SW480 (cell line): Measurements from ENCODE around the gene FAM107B.
"Not testable (repeated sequence)": the region's sequence is repeated elsewhere in the genome, so short reads cannot be mapped to it uniquely, and the experiment has no call there.

Experiments used
- DNase-seq: peaks from one replicate; pipeline ENCODE4 v3.0.0-alpha.2; 2016; ENCODE audit warnings: low spot score

FAM107B gene

DNA sequence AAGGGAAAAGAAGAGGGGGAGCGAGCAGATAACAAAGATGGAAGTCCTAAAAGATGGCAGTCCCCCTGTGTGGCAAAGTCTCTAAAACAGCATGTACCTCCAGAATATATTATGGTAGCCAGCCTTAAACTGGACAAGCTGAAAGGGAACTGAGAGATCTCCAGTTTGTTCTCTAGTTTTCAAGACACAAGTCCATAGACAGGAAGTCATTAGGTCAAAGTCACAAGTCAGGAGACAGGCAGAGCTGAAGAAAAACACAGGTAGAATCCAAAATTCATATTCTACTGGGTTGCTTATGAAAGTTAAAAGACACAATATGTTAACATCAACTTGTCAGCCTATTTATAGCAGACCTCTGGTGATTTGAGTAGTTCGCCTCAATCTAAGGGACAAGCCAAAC lies 38.7 kb downstream of the FAM107B start:
- no peak for DNase-seq

DNA sequence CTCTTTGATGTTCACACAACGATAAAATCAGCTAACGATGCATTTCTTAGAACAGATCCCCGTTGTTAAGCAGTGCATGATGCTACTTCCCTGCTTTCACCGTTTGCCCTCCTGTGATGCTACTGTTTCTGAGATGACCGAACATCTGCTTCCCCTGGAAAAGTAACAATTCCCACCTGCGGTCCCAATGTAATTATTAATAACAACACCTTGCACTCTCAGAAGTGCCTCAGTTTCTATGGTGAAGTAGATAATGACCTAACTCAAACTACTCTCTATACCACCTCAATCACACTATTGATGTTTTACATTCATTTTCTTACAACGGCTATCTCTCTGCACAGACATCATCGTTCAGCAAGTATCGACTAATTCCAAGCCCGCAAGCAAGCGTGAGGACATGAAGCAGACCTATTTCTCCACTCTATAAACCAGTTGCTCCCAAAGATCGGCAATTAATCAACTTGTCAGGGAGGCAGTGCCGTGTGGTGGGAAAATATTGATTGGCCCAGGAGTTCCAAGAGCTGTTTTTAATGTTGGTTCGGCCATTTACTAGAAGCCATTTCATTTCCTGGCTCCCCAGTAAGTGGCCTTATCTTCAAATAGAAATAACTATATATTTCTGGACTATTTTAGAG lies 42.7 kb downstream of the FAM107B start:
- DNase-seq, result peak; percentile 14

DNA sequence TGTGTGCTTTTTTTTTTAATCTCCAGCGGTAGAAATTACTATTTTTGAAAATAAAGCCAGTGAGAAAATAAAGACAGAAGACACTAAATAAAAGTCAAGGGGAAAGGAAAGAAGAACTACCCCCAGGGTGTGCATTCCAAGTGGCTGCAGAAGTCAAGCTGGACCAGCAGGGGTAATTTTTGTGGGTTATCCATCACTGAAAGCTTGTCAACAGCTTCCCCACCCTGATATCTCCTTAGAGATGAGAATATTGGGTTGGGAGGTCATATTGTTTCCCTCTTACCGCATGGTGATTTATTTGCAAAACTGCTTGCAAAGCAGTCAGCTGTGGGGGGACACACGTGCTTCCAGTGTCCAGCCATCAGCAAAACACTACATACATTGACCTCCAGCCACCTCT lies 46.4 kb downstream of the FAM107B start:
- DNase-seq, result no peak

- no peak for DNase-seq
These were observed 46.8 kb downstream of the FAM107B start for GRCh38 chr10:14727924-14728323.

GRCh38 chr10:14727465-14727864 lies 47.2 kb downstream of the FAM107B start:
- no peak for DNase-seq

DNA sequence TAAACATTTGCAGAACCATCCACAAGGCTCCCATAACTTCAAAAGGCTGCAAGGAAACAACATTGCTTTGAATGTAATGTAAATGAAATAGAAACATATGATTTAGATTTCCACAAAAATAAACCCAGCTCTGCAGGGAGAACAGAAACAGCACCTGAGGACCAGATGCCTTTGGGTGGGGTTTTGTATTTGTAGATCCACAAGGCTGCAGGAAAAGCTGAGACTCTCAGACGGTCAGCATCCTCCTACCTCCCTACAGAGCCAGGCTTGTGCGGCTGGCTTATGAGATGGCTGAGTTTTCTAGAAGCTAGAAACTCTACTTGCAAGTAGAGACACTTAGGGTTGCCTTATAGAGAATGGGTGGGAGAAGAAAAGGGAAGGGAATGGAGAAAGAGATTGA lies 49.8 kb downstream of the FAM107B start:
- no peak for DNase-seq

GRCh38 chr10:14723052-14723689 lies 51.5 kb downstream of the FAM107B start:
- no peak for DNase-seq

- no peak for DNase-seq
These were observed 57.1 kb downstream of the FAM107B start for GRCh38 chr10:14717552-14717951.

DNA sequence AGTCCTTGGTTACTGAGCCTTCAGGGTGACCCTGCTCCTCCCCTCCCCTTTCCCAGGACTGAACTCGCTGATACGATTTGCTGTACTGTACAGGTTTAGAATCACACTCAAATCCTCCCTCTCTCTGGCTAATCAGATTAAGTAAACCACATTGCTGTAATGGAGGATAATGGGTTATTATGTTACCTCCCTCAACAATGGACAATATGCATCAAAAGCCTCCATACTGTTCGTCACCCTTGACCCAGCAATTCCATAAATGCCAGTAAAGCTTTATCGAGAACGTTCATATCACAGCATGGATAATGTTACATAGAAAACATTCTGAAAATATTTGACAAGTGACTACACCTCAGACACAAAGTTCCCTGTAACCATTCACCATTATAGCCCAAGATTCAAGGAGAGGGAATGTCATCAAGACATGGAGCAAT lies 61.7 kb downstream of the FAM107B start:
- peak; percentile 30 for DNase-seq

GRCh38 chr10:14709344-14709743 lies 65.4 kb downstream of the FAM107B start:
- DNase-seq, result not testable (repeated sequence)

GRCh38 chr10:14707481-14707880 lies 67.2 kb downstream of the FAM107B start:
- DNase-seq, result no peak

GRCh38 chr10:14705548-14706230 lies 69.0 kb downstream of the FAM107B start:
- DNase-seq, result no peak

DNA sequence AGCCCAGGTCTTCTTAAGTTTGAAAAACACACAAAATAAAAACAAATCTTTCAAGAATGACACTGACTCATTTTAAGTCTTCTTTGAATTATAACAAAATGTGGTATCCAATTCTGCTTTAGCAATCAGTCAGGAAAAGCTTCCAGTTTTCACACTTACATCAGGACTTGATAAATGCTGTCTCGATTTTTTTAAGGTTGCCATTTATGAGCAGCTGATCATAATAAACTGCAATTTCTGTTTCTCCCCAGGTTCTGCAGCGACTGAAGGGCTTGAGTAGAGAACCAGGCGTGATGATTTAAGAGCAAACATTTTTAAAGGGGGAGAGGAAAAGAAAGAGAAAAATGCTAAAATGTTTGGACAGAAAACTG lies 71.1 kb downstream of the FAM107B start:
- DNase-seq, result no peak

GRCh38 chr10:14701466-14701865 lies 73.2 kb downstream of the FAM107B start:
- DNase-seq, result no peak

GRCh38 chr10:14700546-14700945 lies 74.2 kb downstream of the FAM107B start:
- DNase-seq, result no peak

DNA sequence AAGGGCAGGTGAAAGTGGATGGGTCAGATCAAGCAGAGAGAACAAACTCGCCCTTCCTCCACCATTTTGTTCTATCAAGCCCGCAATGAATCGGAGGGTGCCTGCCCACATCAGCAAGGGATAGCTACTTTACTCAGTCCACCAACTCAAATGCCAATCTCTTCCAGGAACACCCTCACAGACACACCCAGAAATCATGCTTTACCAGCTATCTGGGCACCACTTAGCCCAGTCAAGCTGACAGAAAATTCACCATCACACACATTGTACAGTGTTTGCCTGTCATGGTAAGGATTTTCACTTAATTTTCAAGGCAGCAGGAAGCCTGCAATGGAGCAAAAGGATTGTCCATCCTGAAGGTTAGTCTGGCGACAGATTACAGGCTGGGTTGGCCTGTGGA lies 75.2 kb downstream of the FAM107B start:
- no peak for DNase-seq

GRCh38 chr10:14698829-14699170 lies 75.9 kb downstream of the FAM107B start:
- DNase-seq, result no peak

DNA sequence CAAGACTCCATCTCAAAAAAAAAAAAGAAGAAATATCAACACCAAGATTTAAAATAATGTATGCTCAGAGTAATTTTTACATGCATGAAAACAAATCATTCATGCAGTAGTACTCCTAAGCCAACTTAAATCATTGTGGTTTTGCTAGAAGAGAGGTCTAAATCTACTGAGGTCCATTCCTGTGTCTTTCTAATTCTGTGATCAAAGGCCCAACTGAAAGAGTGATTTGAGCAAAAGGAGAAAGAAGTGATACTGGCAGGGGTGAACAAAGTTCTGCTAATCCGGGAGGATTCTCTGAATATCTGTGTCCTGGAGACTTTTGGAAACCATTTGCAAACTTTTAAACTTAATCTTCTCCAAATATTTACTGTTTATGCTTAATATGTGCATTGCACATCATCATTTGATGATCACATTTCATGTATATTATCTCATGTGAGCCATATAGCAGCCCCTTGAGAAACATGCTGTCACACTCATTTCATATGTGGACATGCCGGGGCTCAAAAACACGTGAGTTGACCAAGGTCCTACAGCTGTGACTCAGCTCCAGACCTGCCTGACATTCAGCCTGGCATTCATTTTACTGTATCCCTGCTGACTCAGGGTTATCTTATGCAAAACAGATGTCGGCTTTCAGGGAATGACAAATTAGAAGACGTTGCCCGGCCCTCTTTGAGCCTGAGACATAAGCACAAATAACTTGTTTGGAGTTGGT lies 76.4 kb downstream of the FAM107B start:
- DNase-seq, result no peak

DNA sequence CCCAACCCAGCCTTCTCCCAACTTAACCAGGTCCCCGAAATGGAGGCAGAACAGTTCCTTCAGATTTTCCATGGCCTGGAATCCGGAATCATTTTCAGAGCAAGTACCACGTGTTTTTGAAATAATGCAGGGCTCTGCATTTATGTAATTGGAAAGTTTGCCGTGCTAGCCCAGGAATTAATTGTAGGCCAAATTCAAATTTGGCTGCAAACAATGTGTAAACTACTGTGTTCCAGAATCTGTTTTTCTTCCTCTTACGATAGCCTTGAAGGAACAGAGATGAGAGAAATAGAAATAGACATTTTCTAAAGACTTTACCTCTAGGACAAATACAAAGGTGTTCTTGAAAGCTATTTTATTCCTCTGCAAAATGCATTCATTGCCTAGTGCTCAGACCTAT lies 77.4 kb downstream of the FAM107B start:
- DNase-seq, result no peak

GRCh38 chr10:14696821-14697220 lies 77.9 kb downstream of the FAM107B start:
- DNase-seq, result no peak

DNA sequence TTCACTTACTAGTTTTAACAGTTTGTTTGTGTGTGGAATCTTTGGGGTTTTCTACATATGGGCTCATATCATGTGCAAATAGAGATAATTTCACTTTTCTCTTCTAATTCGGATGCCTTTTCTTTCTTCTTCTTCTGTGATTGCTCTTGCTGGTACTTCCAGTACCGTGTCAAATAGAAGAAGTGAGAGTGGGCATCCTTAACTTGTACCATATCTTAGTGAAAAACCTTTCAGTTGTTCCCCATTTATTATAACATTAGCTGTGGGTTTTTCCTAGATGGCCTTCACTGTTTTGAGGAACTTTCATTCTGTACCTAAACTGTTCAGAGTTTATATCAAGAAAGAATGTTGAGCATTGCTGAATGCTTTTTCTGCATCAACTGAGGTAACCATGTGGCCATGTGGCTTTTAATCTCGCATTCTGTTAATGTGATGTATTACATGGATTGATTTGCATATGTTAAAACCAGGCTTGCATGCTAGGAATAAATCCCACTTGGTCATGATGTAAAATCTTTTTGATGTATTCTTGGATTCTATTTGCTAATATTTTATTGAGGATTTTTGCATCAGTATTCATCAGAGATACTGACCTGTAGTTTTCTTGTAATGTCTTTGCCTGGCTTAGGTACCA lies 78.7 kb downstream of the FAM107B start:
- DNase-seq, result no peak

GRCh38 chr10:14693891-14694290 lies 80.8 kb downstream of the FAM107B start:
- no peak for DNase-seq
